Astrocyte (in vitro differentiated cells and primary cell): Measurements from ENCODE around the gene CFAP99. TPM values are rescaled to one million over a fixed set of nuclear protein-coding genes. Genes with fewer than 3 reads are reported as not detected.
A peak's percentile ranks its signal among the peaks of the same experiment; 100 is the strongest.

ENCODE experiments used
- DNase-seq: peaks from one replicate; pipeline ENCODE4 v3.0.0-alpha.2; 2010; ENCODE audit warnings: low read depth
- FAIRE-seq: peaks from 2 replicates; lab custom pipeline; 2011; peaks lifted over from hg19 to GRCh38; lab: Jason Lieb, UNC
- H2AFZ ChIP-seq: 2 replicates; pipeline ENCODE4 v1.6.0; 2012; ENCODE audit warnings: low read depth, low read length, inconsistent platforms
- H3K27ac ChIP-seq: 2 replicates; pipeline ENCODE4 v1.5.1; 2011; ENCODE audit warnings: low read depth, low read length, inconsistent platforms
- H3K27me3 ChIP-seq: 2 replicates; pipeline ENCODE4 v1.6.0; 2011; ENCODE audit warnings: low read length, inconsistent platforms; ENCODE audit not compliant: insufficient read depth
- H3K36me3 ChIP-seq: 2 replicates; pipeline ENCODE4 v1.5.1; 2011; ENCODE audit warnings: low read length, inconsistent platforms; ENCODE audit not compliant: insufficient read depth
- H3K4me1 ChIP-seq: 2 replicates; pipeline ENCODE4 v1.5.1; 2011; ENCODE audit warnings: low read length, inconsistent platforms; ENCODE audit not compliant: insufficient read depth
- H3K4me2 ChIP-seq: 2 replicates; pipeline ENCODE4 v1.6.0; 2012; ENCODE audit warnings: low read length, inconsistent platforms
- H3K4me3 ChIP-seq: 2 replicates; pipeline ENCODE4 v1.5.1; 2011; ENCODE audit warnings: low read depth, mild to moderate bottlenecking, low read length, inconsistent platforms; ENCODE audit not compliant: insufficient read depth
- H3K79me2 ChIP-seq: 2 replicates; pipeline ENCODE4 v1.6.0; 2012; ENCODE audit warnings: mild to moderate bottlenecking, low read length, inconsistent platforms; ENCODE audit not compliant: insufficient read depth
- H3K9ac ChIP-seq: 2 replicates; pipeline ENCODE4 v1.6.0; 2012; ENCODE audit warnings: mild to moderate bottlenecking, low read length, inconsistent platforms
- H3K9me3 ChIP-seq: 2 replicates; pipeline ENCODE4 v1.5.1; 2012; ENCODE audit warnings: low read depth, mild to moderate bottlenecking, low read length, inconsistent platforms; ENCODE audit not compliant: insufficient read depth
- H4K20me1 ChIP-seq: 2 replicates; pipeline ENCODE4 v1.6.0; 2012; ENCODE audit warnings: low read length, inconsistent platforms; ENCODE audit not compliant: insufficient read depth
- H3K27ac Mint-ChIP-seq: one replicate; pipeline ENCODE4 v1.8.0; 2021; ENCODE audit warnings: mild to moderate bottlenecking, mixed read lengths; ENCODE audit not compliant: unreplicated experiment
- H3K27me3 Mint-ChIP-seq: one replicate; pipeline ENCODE4 v1.8.0; 2021; ENCODE audit warnings: low read depth, mixed read lengths; ENCODE audit not compliant: unreplicated experiment
- H3K36me3 Mint-ChIP-seq: one replicate; pipeline ENCODE4 v1.8.0; 2021; ENCODE audit warnings: low read depth, mixed read lengths; ENCODE audit not compliant: unreplicated experiment
- H3K4me1 Mint-ChIP-seq: one replicate; pipeline ENCODE4 v1.8.0; 2021; ENCODE audit warnings: low read depth, mixed read lengths; ENCODE audit not compliant: unreplicated experiment
- H3K4me3 Mint-ChIP-seq: one replicate; pipeline ENCODE4 v1.8.0; 2021; ENCODE audit warnings: mild to moderate bottlenecking, moderate library complexity, mixed read lengths; ENCODE audit not compliant: unreplicated experiment
- H3K9me3 Mint-ChIP-seq: one replicate; pipeline ENCODE4 v1.8.0; 2021; ENCODE audit warnings: mild to moderate bottlenecking, mixed read lengths; ENCODE audit not compliant: unreplicated experiment
- CTCF ChIP-seq: IDR thresholded peaks from 2 replicates; pipeline ENCODE4 v1.5.1; 2011; ENCODE audit warnings: low read depth, mild to moderate bottlenecking, inconsistent platforms, low read length, moderate library complexity; ENCODE audit not compliant: insufficient read depth
- EZH2 ChIP-seq: IDR thresholded peaks from 2 replicates; pipeline ENCODE4 v1.6.1; 2012; ENCODE audit warnings: mild to moderate bottlenecking, low read length, inconsistent platforms; ENCODE audit not compliant: insufficient read depth
- total RNA-seq: library from RNA; stranded (reverse); gene quantifications from 2 replicates; pipeline ENCODE4 v1.2.1, GENCODE V29; 2021

CFAP99 gene
- total RNA-seq, 1 donor from 2014 or later = not detected

- H3K27me3 ChIP-seq = peaks cover 42% of the 10 kb centered on the region
- DNase-seq (peak; percentile 10), FAIRE-seq (no peak)
- peaks cover 59% of the 10 kb centered on the region for H3K27me3 Mint-ChIP-seq
- H3K4me2 ChIP-seq = peak overlapping the region; percentile 64
- H4K20me1 ChIP-seq = peaks cover 3% of the 10 kb centered on the region
- H3K9ac ChIP-seq = no peak overlapping the region
- H3K4me3 ChIP-seq = no peak overlapping the region
- no peaks in the 10 kb centered on the region for H3K9me3 Mint-ChIP-seq
- peaks cover 8% of the 10 kb centered on the region for H3K4me1 Mint-ChIP-seq
- H3K36me3 Mint-ChIP-seq = no peaks in the 10 kb centered on the region
- H3K9me3 ChIP-seq = no peaks in the 10 kb centered on the region
- peaks cover 4% of the 10 kb centered on the region for H3K4me1 ChIP-seq
- TF ChIP-seq CTCF = no peak
- no peak for TF ChIP-seq EZH2
- H3K36me3 ChIP-seq = no peaks in the 10 kb centered on the region
- no peak overlapping the region for H3K27ac Mint-ChIP-seq
- H3K27ac ChIP-seq = no peak overlapping the region
- peak overlapping the region; percentile 42 for H2AFZ ChIP-seq
- peak overlapping the region; percentile 20 for H3K4me3 Mint-ChIP-seq
- H3K79me2 ChIP-seq = no peaks in the 10 kb centered on the region
Measured at GRCh38 chr4:2402048-2402842, 16.5 kb upstream of the CFAP99 start.

- Mint-ChIP-seq H3K27me3 (peaks cover 64% of the 10 kb centered on the region), H3K36me3 (no peaks in the 10 kb centered on the region), H3K27ac (no peak overlapping the region), H3K9me3 (no peaks in the 10 kb centered on the region), H3K4me1 (peaks cover 8% of the 10 kb centered on the region), H3K4me3 (no peak overlapping the region)
- TF ChIP-seq EZH2 (no peak), CTCF (no peak)
- no peaks in the 10 kb centered on the region for H3K9me3 ChIP-seq
- H3K36me3 ChIP-seq = no peaks in the 10 kb centered on the region
- FAIRE-seq (no peak), DNase-seq (no peak)
- no peak overlapping the region for H3K9ac ChIP-seq
- H2AFZ ChIP-seq = no peak overlapping the region
- no peaks in the 10 kb centered on the region for H3K79me2 ChIP-seq
- H3K4me3 ChIP-seq = no peak overlapping the region
- H3K4me2 ChIP-seq = no peak overlapping the region
- H3K27me3 ChIP-seq = peaks cover 43% of the 10 kb centered on the region
- peaks cover 4% of the 10 kb centered on the region for H3K4me1 ChIP-seq
- H4K20me1 ChIP-seq = peaks cover 5% of the 10 kb centered on the region
- no peak overlapping the region for H3K27ac ChIP-seq
Measured at GRCh38 chr4:2402941-2403340, 15.8 kb upstream of the CFAP99 start.

GRCh38 chr4:2406406-2406805 is 12.3 kb upstream of the CFAP99 start:
- Histone ChIP-seq H3K27ac (no peak overlapping the region), H3K79me2 (no peaks in the 10 kb centered on the region), H2AFZ (no peak overlapping the region), H3K27me3 (peaks cover 34% of the 10 kb centered on the region), H3K4me1 (peaks cover 4% of the 10 kb centered on the region), H3K4me2 (no peak overlapping the region), H4K20me1 (peaks cover 5% of the 10 kb centered on the region), H3K36me3 (no peaks in the 10 kb centered on the region), H3K4me3 (no peak overlapping the region), H3K9me3 (no peaks in the 10 kb centered on the region), H3K9ac (no peak overlapping the region)
- Mint-ChIP-seq H3K9me3 (no peaks in the 10 kb centered on the region), H3K27me3 (peaks cover 65% of the 10 kb centered on the region), H3K4me1 (peaks cover 8% of the 10 kb centered on the region), H3K27ac (no peak overlapping the region), H3K4me3 (no peak overlapping the region), H3K36me3 (no peaks in the 10 kb centered on the region)
- FAIRE-seq = no peak
- TF ChIP-seq EZH2 (no peak), CTCF (no peak)
- no peak for DNase-seq
